Kidney (tissue), 14 donors: ENCODE results near the gene KDF1. TPM values are rescaled to one million over a fixed set of nuclear protein-coding genes. Genes with fewer than 3 reads are reported as not detected.

Experiments
- DNase-seq, 5 donors: peaks; one replicate each; pipeline ENCODE4 v3.0.0-alpha.2; 2013 to 2020
- FAIRE-seq: peaks from 2 replicates; lab custom pipeline; 2012; peaks lifted over from hg19 to GRCh38; lab: Jason Lieb, UNC
- H3K27ac ChIP-seq, 2 donors: one replicate each; pipeline ENCODE4 v1.7.0; 2013; ENCODE audit warnings: low read depth in 2 of 2, low read length in 2 of 2, inconsistent platforms in 1 of 2
- H3K27me3 ChIP-seq: one replicate; pipeline ENCODE4 v1.7.1; 2013; ENCODE audit warnings: low read length, inconsistent platforms; ENCODE audit not compliant: control insufficient read depth, insufficient read depth
- H3K36me3 ChIP-seq, 3 donors: one replicate each; pipeline versions ENCODE4 v1.7.0 to v1.7.1; 2013; ENCODE audit warnings: low read length in 3 of 3, control low read depth in 1 of 3, inconsistent platforms in 1 of 3; ENCODE audit not compliant: insufficient read depth in 3 of 3, control insufficient read depth in 2 of 3
- H3K4me1 ChIP-seq, 3 donors: one replicate each; pipeline versions ENCODE4 v1.7.0 to v1.7.1; 2013; ENCODE audit warnings: low read length in 3 of 3, inconsistent platforms in 1 of 3, low read depth in 1 of 3; ENCODE audit not compliant: control insufficient read depth in 2 of 3, insufficient read depth in 2 of 3
- H3K4me3 ChIP-seq, 3 donors: one replicate each; pipeline versions ENCODE4 v1.7.0 to v1.8.1; 2013; ENCODE audit warnings: low read length in 3 of 3, control low read depth in 1 of 3, inconsistent platforms in 1 of 3
- H3K9ac ChIP-seq, 3 donors: one replicate each; pipeline versions ENCODE4 v1.7.0 to v1.7.1; 2013; ENCODE audit warnings: low read length in 3 of 3, control low read depth in 1 of 3, inconsistent platforms in 1 of 3
- H3K9me3 ChIP-seq, 3 donors: one replicate each; pipeline versions ENCODE4 v1.7.0 to v1.7.1; 2013; ENCODE audit warnings: low read length in 3 of 3, control low read depth in 1 of 3, inconsistent platforms in 1 of 3; ENCODE audit not compliant: control insufficient read depth in 2 of 3, insufficient read depth in 1 of 3
- CTCF ChIP-seq: IDR thresholded peaks from 3 replicates; pipeline ENCODE4 v1.5.1; 2012; ENCODE audit warnings: mild to moderate bottlenecking, moderate library complexity, borderline replicate concordance; ENCODE audit not compliant: insufficient read depth; ENCODE audit errors: extremely low read depth
- intact Hi-C: fragments of 100-400 bp; cut with DNase I; formaldehyde crosslinking; loops from one replicate; pipeline ENCODE4 v1.11.1; 2022
- polyA plus RNA-seq: library from polyadenylated mRNA; stranded (reverse); fragments of 350-450 nt; fragmentation: Illumina TruSeq; extraction: RNeasy Lipid Tissue Mini Kit (QIAGEN cat#74804); gene quantifications from one replicate; pipeline ENCODE4 v1.2.3, GENCODE V29; 2014; ENCODE audit warnings: low read depth, low replicate concordance; ENCODE audit not compliant: insufficient read depth
- total RNA-seq: library from RNA; stranded (reverse); fragmentation: NEBNext Ultra II Directional; extraction: Animal tissue kit (Norgen Biotek cat#: 25700); gene quantifications from one replicate; pipeline ENCODE4 v1.2.1, GENCODE V29; 2021
- donor health status: control.
- donor health status: control.
- donor health status: control.
- donor health status: control.
- donor health status: control.
- donor health status: DM: yes; HTN: yes; CAD: no.
- donor health status: Normal renal cell carcinoma (clear cell type).

The KDF1 gene
- total and polyA plus RNA-seq, 2 donors from 2014 or later = 14.1 to 19.3 TPM

GRCh38 chr1:27001570-27002360, 41.5 kb upstream of the KDF1 start:
- TF ChIP-seq CTCF = no peak
- Histone ChIP-seq H3K27me3 (no peaks in the 10 kb centered on the region), H3K4me3 (no peak overlapping the region), H3K36me3 (no peaks in the 10 kb centered on the region), H3K27ac (no peak overlapping the region), H3K9me3 (no peaks in the 10 kb centered on the region), H3K4me1 (peaks cover 3 to 30% (median 13%) of the 10 kb centered on the region in 3 donors), H3K9ac (no peak overlapping the region)
- intact Hi-C loops = no loop called here
- FAIRE-seq = no peak
- peak in 3 of 5 donors; percentile 57 to 66 (median 60) for DNase-seq

GRCh38 chr1:27000817-27001460, 40.7 kb upstream of the KDF1 start:
- Histone ChIP-seq H3K9me3 (no peaks in the 10 kb centered on the region), H3K9ac (no peak overlapping the region), H3K27me3 (no peaks in the 10 kb centered on the region), H3K36me3 (no peaks in the 10 kb centered on the region), H3K4me1 (peaks cover 3 to 30% (median 13%) of the 10 kb centered on the region in 3 donors), H3K27ac (peak overlapping the region; percentile 1 to 33), H3K4me3 (no peak overlapping the region)
- DNase-seq (peak in 4 of 5 donors; percentile 66 to 90 (median 77)), FAIRE-seq (no peak)
- intact Hi-C loops = no loop called here
- no peak for TF ChIP-seq CTCF

GRCh38 chr1:27000090-27000816, 40.0 kb upstream of the KDF1 start:
- H3K4me1 ChIP-seq = peaks cover 3 to 28% (median 13%) of the 10 kb centered on the region in 3 donors
- TF ChIP-seq CTCF = no peak

More at GRCh38 chr1:27000090-27000816, 40.0 kb upstream of the KDF1 start:
- Histone ChIP-seq H3K9ac (no peak overlapping the region), H3K27ac (peak overlapping the region; percentile 33 to 54), H3K4me3 (no peak overlapping the region), H3K36me3 (no peaks in the 10 kb centered on the region), H3K27me3 (peaks cover 2% of the 10 kb centered on the region), H3K9me3 (no peaks in the 10 kb centered on the region)
- intact Hi-C loops = no loop called here
- DNase-seq (peak in 2 of 5 donors; percentile 34 to 85), FAIRE-seq (no peak)
